Breast epithelium (tissue), 4 donors: Measurements from ENCODE around the gene KLHL7. TPM values are rescaled to one million over a fixed set of nuclear protein-coding genes. Genes with fewer than 3 reads are reported as not detected.

ENCODE experiments used
- DNase-seq, 2 donors: peaks; one replicate each; pipeline ENCODE4 v3.0.0-alpha.2; 2019; ENCODE audit warnings: low spot score in 2 of 2
- H3K27ac ChIP-seq, 2 donors: fragments of 200-600 bp; sonication (generic) in 1 of 2; one replicate each; pipeline ENCODE4 v1.5.1; 2016 to 2019; ENCODE audit warnings: mild to moderate bottlenecking in 1 of 2
- H3K27me3 ChIP-seq, 2 donors: fragments of 200-600 bp; sonication (generic) in 1 of 2; one replicate each; pipeline versions ENCODE4 v1.5.1 to v1.6.0; 2017 to 2019; ENCODE audit warnings: control low read depth in 1 of 2, mild to moderate bottlenecking in 1 of 2
- H3K36me3 ChIP-seq: fragments of 200-600 bp; one replicate; pipeline ENCODE4 v1.5.1; 2019
- H3K4me1 ChIP-seq, 2 donors: fragments of 200-600 bp; sonication (generic); one replicate each; pipeline ENCODE4 v1.5.1; 2016 to 2019; ENCODE audit warnings: control low read depth in 1 of 2
- H3K4me3 ChIP-seq, 3 donors: fragments of 200-600 bp; sonication (generic); 1 replicate in 2 of 3; 2 replicates in 1 of 3; pipeline ENCODE4 v1.5.1; 2016 to 2019; ENCODE audit warnings: mild to moderate bottlenecking in 3 of 3, moderate library complexity in 2 of 3
- H3K9me3 ChIP-seq, 2 donors: fragments of 200-600 bp; sonication (generic) in 1 of 2; one replicate each; pipeline ENCODE4 v1.5.1; 2016 to 2019; ENCODE audit warnings: control low read depth in 1 of 2
- POLR2A ChIP-seq: fragments of 450-650 bp; IDR thresholded peaks from one replicate; pipeline ENCODE4 v1.6.1; 2016; ENCODE audit warnings: antibody characterized with exemption, mild to moderate bottlenecking, moderate library complexity
- POLR2AphosphoS5 ChIP-seq, 3 donors: sonication (generic); formaldehyde crosslinking; IDR thresholded peaks; one replicate each; pipeline ENCODE4 v1.6.1; 2017; ENCODE audit warnings: antibody characterized with exemption in 3 of 3
- intact Hi-C: fragments of 100-400 bp; cut with DNase I; formaldehyde crosslinking; loops from one replicate; pipeline ENCODE4 v1.15.1; 2023; ENCODE audit warnings: low total_unique reads
- total RNA-seq, 3 donors: library from RNA; depleted of rRNA; stranded (reverse); fragments of >200 nt; gene quantifications; one replicate each; pipeline ENCODE4 v1.1.0, GENCODE V29; 2016
- TF ChIP-seq, protein P1 (sequence below), 3 donors: fragments of 450-650 bp; IDR thresholded peaks; one replicate each; pipeline ENCODE4 v1.5.1; 2016 to 2017; ENCODE audit warnings: antibody characterized with exemption in 3 of 3, mild to moderate bottlenecking in 3 of 3, moderate library complexity in 3 of 3

Gene KLHL7, protein sequence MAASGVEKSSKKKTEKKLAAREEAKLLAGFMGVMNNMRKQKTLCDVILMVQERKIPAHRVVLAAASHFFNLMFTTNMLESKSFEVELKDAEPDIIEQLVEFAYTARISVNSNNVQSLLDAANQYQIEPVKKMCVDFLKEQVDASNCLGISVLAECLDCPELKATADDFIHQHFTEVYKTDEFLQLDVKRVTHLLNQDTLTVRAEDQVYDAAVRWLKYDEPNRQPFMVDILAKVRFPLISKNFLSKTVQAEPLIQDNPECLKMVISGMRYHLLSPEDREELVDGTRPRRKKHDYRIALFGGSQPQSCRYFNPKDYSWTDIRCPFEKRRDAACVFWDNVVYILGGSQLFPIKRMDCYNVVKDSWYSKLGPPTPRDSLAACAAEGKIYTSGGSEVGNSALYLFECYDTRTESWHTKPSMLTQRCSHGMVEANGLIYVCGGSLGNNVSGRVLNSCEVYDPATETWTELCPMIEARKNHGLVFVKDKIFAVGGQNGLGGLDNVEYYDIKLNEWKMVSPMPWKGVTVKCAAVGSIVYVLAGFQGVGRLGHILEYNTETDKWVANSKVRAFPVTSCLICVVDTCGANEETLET
- total RNA-seq, result 10 to 100 TPM; 28.5 to 39.2 (median 29.0) TPM

DNA sequence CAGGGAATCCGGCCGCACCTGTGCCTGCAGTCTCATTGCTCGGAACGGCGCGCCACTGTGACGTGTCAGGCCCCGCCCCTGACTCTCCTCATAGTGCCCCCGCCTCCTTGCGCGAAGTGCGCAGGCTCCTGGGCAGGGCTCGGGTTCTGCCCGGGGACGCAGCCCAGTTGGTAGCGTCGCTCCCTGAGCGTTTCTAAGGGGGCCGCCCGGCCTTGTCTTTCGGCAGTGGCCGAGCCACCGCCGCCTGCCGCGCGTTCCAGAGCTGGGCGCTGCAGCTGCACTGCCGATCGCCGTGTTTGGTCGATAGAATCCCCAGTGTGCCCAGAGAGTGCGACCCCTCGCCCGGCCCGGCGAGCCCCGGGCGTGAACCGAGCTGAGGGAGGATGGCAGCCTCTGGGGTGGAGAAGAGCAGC, at the start of gene KLHL7:
TSS of gene KLHL7 (plus strand) at position 142 of the 413 bp plus-strand sequence. CDS start at position 384, 242 bp downstream.
- Histone ChIP-seq H3K27ac (peak within 1 kb of the TSS; percentile 94 to 95), H3K4me3 (peak within 1 kb of the TSS; percentile 95 to 97 (median 97)), H3K9me3 (no peaks in the 10 kb centered on the region), H3K4me1 (peaks cover 0 to 6% of the 10 kb centered on the region in 2 donors), H3K27me3 (no peaks in the 10 kb centered on the region), H3K36me3 (no peaks in the 10 kb centered on the region)
- TF ChIP-seq POLR2A (peak; percentile 88), POLR2AphosphoS5 (IDR thresholded peaks at IDR 0.05) (peak; percentile 78 to 92 (median 88))
- TF ChIP-seq, protein P1, sequence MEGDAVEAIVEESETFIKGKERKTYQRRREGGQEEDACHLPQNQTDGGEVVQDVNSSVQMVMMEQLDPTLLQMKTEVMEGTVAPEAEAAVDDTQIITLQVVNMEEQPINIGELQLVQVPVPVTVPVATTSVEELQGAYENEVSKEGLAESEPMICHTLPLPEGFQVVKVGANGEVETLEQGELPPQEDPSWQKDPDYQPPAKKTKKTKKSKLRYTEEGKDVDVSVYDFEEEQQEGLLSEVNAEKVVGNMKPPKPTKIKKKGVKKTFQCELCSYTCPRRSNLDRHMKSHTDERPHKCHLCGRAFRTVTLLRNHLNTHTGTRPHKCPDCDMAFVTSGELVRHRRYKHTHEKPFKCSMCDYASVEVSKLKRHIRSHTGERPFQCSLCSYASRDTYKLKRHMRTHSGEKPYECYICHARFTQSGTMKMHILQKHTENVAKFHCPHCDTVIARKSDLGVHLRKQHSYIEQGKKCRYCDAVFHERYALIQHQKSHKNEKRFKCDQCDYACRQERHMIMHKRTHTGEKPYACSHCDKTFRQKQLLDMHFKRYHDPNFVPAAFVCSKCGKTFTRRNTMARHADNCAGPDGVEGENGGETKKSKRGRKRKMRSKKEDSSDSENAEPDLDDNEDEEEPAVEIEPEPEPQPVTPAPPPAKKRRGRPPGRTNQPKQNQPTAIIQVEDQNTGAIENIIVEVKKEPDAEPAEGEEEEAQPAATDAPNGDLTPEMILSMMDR (IDR thresholded peaks at IDR 0.05), result no peak
- intact Hi-C loops, result no loop called here
- peak; percentile 95 to 96 for DNase-seq

DNA sequence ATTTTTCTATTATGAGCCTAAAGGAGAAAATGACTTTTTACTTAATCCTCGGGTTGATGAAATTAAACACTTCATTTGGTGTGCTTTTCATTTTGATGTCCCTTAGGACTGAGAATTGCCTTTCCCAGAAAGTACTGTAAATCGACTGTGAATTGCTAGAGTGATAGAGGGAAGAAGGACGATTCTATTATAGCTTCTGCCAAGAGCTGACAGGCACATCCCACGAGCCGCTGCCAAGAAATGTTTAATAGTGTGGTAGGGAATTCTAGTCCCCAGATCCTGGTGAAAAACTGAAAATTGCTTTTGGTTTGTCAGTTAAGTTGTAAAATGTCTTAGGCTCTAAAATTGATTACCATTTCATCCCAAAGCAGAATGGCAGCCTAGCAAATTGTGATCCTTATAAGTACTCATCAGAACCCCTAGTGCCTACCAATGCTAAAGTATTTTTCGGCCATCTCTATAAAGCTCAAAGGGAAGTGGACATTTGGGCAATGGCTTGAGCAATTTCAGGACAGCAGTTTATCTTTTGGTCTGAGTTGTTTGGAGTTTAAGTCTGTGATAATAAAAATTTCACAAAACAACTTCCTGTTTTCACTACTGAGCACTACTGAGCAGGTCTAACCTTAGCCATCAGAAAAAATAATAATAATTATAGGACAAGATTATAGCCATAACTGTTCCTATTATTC, 47.0 kb upstream of the KLHL7 start:
- DNase-seq, result no peak
- no peak overlapping the region for H3K4me3 ChIP-seq
- no peaks in the 10 kb centered on the region for H3K36me3 ChIP-seq
- H3K4me1 ChIP-seq, result no peaks in the 10 kb centered on the region
- no peaks in the 10 kb centered on the region for H3K9me3 ChIP-seq
- no peaks in the 10 kb centered on the region for H3K27me3 ChIP-seq
- no peak overlapping the region for H3K27ac ChIP-seq
- TF ChIP-seq, protein P1 (IDR thresholded peaks at IDR 0.05), result no peak
- TF ChIP-seq POLR2A (no peak), POLR2AphosphoS5 (IDR thresholded peaks at IDR 0.05) (no peak)
- intact Hi-C loops, result no loop called here

DNA sequence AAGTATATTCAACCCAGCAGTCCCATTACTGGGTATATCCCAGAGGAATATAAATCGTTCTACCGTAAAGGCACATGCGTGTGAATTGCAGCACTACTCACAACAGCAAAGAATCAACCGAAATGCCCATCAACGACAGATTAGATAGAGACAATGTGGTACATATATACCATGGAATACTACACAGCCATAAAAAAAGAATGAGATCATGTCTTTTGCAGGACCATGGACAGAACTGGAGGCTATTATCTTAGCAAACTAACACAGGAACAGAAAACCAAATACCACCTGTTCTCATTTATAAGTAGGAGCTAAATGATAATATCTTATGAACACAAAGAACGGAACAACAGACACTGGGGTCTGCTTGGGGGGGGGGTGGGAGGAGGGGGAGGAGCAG, 44.3 kb upstream of the KLHL7 start:
- intact Hi-C loops, result no loop called here
- no peaks in the 10 kb centered on the region for H3K27me3 ChIP-seq
- H3K4me3 ChIP-seq, result no peak overlapping the region
- H3K36me3 ChIP-seq, result no peaks in the 10 kb centered on the region
- H3K4me1 ChIP-seq, result no peaks in the 10 kb centered on the region
- TF ChIP-seq, protein P1 (IDR thresholded peaks at IDR 0.05), result no peak
- TF ChIP-seq POLR2A, result no peak
- TF ChIP-seq POLR2AphosphoS5 (IDR thresholded peaks at IDR 0.05), result no peak
- H3K27ac ChIP-seq, result no peak overlapping the region
- H3K9me3 ChIP-seq, result no peaks in the 10 kb centered on the region
- no peak for DNase-seq

DNA sequence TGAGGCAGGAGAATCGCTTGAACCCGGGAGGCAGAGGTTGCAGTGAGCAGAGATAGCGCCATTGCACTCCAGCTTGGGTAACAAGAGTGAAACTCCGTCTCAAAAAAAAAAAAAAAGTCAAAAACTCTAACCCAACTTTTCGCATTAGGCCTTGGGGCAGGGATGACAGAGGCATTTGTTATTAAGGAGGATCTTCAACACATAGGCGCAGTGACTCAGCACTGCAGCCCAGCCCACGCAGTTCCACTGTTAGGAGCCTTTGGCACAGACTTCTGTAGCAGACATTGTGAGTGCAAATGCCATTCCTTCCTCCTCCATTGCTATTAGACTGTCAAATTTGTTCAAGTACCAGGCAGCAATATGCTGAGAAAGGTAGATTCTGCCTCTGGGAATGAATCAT, 43.1 kb upstream of the KLHL7 start:
- intact Hi-C loops, result no loop called here
- no peak overlapping the region for H3K4me3 ChIP-seq
- no peaks in the 10 kb centered on the region for H3K27me3 ChIP-seq
- H3K4me1 ChIP-seq, result no peaks in the 10 kb centered on the region
- peak in 1 of 2 donors; percentile 72 for DNase-seq
- TF ChIP-seq, protein P1 (IDR thresholded peaks at IDR 0.05), result no peak
- TF ChIP-seq POLR2AphosphoS5 (IDR thresholded peaks at IDR 0.05), result no peak
- TF ChIP-seq POLR2A, result no peak
- no peaks in the 10 kb centered on the region for H3K9me3 ChIP-seq
- H3K36me3 ChIP-seq, result no peaks in the 10 kb centered on the region
- peak overlapping the region in 1 of 2 donors; percentile 58 for H3K27ac ChIP-seq
